ENCODE results near the gene MATCAP1.

The MATCAP1 gene

GRCh38 chr16:67183284-67183626, 508 bp downstream of the MATCAP1 start:
- H3K4me3 ChIP-seq (ENCODE audit: low read depth, low read length), result peak overlapping the region; percentile 64
- TF ChIP-seq CTCF (IDR thresholded peaks at IDR 0.05; ENCODE audit: low read depth, low read length), result no peak
- no peak for TF ChIP-seq MAX (IDR thresholded peaks at IDR 0.05; ENCODE audit: low read depth, low read length)
- no peak for TF ChIP-seq POLR2A (IDR thresholded peaks at IDR 0.05; ENCODE audit: extremely low read depth, insufficient read length)
- no peak for TF ChIP-seq MYC (IDR thresholded peaks at IDR 0.05; ENCODE audit: low read depth, low read length)
- DNase-seq (ENCODE audit: low read depth), result no peak

- no peak for DNase-seq (ENCODE audit: low read depth)
- no peak for TF ChIP-seq MYC (IDR thresholded peaks at IDR 0.05; ENCODE audit: low read depth, low read length)
- TF ChIP-seq CTCF (IDR thresholded peaks at IDR 0.05; ENCODE audit: low read depth, low read length), result no peak
- no peak for TF ChIP-seq POLR2A (IDR thresholded peaks at IDR 0.05; ENCODE audit: extremely low read depth, insufficient read length)
- TF ChIP-seq MAX (IDR thresholded peaks at IDR 0.05; ENCODE audit: low read depth, low read length), result no peak
- no peak overlapping the region for H3K4me3 ChIP-seq (ENCODE audit: low read depth, low read length)
Measured at GRCh38 chr16:67182288-67182687, 1.5 kb downstream of the MATCAP1 start.

- TF ChIP-seq MAX (IDR thresholded peaks at IDR 0.05; ENCODE audit: low read depth, low read length), result no peak
- no peak for TF ChIP-seq POLR2A (IDR thresholded peaks at IDR 0.05; ENCODE audit: extremely low read depth, insufficient read length)
- TF ChIP-seq CTCF (IDR thresholded peaks at IDR 0.05; ENCODE audit: low read depth, low read length), result no peak
- TF ChIP-seq MYC (IDR thresholded peaks at IDR 0.05; ENCODE audit: low read depth, low read length), result no peak
- no peak for DNase-seq (ENCODE audit: low read depth)
- H3K4me3 ChIP-seq (ENCODE audit: low read depth, low read length), result no peak overlapping the region
Measured at GRCh38 chr16:67181346-67181745, 2.4 kb downstream of the MATCAP1 start.

GRCh38 chr16:67180166-67180565, 3.6 kb downstream of the MATCAP1 start:
- TF ChIP-seq CTCF (IDR thresholded peaks at IDR 0.05; ENCODE audit: low read depth, low read length), result no peak
- no peak for TF ChIP-seq POLR2A (IDR thresholded peaks at IDR 0.05; ENCODE audit: extremely low read depth, insufficient read length)
- TF ChIP-seq MAX (IDR thresholded peaks at IDR 0.05; ENCODE audit: low read depth, low read length), result no peak
- no peak for TF ChIP-seq MYC (IDR thresholded peaks at IDR 0.05; ENCODE audit: low read depth, low read length)
- no peak overlapping the region for H3K4me3 ChIP-seq (ENCODE audit: low read depth, low read length)
- no peak for DNase-seq (ENCODE audit: low read depth)

- peak; percentile 66 for DNase-seq (ENCODE audit: low read depth)
- H3K4me3 ChIP-seq (ENCODE audit: low read depth, low read length), result no peak overlapping the region
- TF ChIP-seq CTCF (IDR thresholded peaks at IDR 0.05; ENCODE audit: low read depth, low read length), result peak; percentile 61
- no peak for TF ChIP-seq POLR2A (IDR thresholded peaks at IDR 0.05; ENCODE audit: extremely low read depth, insufficient read length)
Measured at GRCh38 chr16:67179421-67180080, 4.2 kb downstream of the MATCAP1 start.

All from NB4 (cell line).